ENCODE data around the gene RIC8B.
A peak's percentile ranks its signal among the peaks of the same experiment; 100 is the strongest.
"Not testable (repeated sequence)": the region's sequence is repeated elsewhere in the genome, so short reads cannot be mapped to it uniquely, and the experiment has no call there.

The RIC8B gene, protein sequence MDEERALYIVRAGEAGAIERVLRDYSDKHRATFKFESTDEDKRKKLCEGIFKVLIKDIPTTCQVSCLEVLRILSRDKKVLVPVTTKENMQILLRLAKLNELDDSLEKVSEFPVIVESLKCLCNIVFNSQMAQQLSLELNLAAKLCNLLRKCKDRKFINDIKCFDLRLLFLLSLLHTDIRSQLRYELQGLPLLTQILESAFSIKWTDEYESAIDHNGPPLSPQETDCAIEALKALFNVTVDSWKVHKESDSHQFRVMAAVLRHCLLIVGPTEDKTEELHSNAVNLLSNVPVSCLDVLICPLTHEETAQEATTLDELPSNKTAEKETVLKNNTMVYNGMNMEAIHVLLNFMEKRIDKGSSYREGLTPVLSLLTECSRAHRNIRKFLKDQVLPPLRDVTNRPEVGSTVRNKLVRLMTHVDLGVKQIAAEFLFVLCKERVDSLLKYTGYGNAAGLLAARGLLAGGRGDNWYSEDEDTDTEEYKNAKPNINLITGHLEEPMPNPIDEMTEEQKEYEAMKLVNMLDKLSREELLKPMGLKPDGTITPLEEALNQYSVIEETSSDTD

DNA sequence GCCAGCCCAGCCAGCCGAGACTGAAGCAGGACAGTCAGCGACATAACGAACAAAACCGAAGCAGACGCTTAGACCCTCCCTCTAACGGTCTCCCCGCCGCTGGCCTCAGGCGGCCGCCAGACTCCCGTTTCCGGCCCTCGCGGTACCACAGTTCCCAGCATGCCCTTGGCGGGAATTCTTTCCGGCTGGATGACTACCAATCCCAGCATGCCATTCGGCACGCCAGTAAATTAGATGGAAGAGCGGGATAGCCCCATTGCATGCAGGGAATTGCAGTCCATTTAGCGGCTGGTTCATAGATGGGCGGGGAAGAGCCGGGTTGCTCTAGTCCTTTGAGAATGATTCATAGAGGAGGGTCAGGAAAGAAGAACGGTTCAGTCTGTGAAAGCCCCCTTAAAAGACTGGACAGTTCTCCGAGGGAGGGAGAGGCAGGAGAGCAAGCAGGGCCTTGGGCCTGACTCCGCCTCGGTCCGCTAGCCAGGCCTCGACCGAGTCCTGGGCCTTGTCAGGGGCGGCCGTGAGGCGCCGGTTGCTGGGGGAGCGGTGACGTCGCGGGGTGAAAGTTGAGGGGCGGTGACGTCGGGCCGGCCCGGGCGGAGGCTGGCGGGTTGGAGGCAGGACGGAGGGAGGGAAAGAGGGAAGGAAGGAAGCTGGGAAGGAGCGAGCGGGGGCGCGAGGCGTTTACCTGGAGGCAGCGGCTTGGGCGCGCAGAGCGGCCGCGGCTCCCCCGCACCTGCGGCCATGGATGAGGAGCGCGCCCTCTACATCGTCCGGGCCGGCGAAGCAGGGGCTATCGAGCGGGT, at the start of gene RIC8B:
TSS of gene RIC8B (plus strand) at position 678 of the 803 bp plus-strand sequence. CDS start at position 742, 64 bp downstream.
- peak; percentile 96 for DNase-seq

DNA sequence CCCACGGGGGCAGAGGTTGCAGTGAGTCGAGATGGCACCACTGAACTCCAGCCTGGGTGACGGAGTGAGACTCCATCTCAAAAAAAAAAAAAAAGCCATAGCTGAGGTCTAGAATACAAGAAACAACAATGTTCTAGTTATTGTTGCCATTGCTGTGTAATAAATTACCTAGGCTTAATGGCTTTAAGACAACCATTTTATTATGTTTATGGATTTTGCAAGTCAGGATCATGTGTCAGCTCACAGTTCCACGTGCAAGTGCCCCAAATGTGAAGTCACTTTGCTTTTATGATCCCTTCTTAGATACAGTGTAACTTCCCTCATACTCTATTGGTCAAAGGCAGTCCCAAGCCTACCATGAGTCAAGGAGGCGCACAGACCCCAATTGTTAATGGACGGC, 49.5 kb upstream of the RIC8B start:
- no peak for DNase-seq

DNA sequence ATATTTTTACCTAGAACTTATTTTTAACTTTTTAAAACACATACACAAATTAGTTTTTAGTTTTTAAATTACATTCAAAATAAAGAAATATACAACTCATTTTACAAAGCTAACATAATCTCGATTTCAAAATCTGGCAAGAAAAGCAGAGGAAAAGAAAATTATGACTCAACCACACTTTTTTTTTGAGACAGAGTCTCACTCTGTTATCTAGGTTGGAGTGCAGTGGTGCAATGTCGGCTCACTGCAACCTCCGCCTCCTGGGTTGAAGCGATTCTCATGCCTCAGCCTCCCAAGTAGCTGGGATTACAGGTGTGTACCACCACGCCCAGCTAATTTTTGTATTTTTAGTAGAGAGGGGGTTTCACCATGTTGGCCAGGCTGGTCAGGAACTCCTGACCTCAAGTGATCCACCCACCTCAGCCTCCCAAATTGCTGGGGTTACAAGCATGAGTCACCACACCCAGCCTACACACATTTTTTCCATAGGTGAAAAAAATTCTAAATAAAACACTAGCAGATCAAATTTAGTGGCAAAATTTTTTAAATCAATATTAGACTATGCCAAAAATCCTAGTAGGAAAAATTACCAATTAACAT, 47.8 kb upstream of the RIC8B start:
- DNase-seq: not testable (repeated sequence)

DNA sequence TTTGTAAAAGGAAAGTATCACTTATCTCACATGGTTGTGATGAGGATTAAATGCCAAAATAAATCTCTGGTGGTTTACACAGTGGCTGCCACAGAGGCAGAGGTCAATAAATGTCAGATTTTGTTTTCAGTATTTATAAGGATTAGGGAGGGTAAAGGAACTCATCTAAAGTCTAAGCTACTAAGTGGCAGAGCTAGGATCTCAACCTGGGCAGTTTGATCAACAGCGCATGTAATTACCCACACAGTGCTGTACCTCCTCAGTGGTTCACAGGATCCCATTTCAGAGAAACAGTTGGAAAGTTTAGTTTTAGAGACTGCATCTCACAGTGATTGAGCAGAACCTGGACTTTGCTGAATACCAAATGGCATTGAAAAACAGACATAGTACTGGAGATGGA, 44.9 kb upstream of the RIC8B start:
- no peak for DNase-seq

DNA sequence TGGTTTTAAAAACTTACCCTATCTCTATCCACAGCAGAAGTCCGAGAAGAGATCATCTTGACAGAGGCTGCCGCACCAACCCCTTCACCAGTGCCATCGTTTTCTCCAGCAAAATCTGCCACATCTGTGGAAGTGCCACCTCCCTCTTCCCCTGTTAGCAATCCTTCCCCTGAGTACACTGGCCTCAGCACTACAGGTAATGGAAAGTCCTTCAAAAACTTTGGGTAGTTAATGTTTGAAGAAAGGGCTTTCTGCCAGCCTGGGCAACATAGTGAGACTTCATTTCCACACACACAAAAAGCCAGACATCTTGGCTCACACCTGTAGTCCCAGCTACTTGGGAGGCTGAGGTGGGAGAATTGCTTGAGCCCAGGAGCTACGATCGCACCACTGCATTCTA, 41.6 kb upstream of the RIC8B start:
- no peak for DNase-seq

DNA sequence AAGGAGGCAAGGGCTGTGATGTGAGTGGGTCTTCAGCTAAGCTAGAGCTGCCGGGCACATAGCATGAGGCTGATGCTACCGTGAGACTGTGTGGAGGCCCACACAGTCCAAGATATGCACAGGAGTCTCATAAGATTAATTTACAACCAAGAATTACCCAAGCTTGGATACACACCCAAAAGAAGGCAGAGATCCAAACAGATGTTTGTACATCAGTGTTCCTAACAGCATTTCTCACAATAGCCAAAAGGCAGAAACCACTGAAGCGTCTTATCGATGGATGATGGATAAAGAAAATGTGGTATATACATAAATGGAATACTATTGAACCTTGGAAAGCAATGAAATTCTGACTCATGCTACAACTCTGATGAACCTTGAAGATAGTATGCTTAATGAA, 40.8 kb upstream of the RIC8B start:
- DNase-seq: no peak

DNA sequence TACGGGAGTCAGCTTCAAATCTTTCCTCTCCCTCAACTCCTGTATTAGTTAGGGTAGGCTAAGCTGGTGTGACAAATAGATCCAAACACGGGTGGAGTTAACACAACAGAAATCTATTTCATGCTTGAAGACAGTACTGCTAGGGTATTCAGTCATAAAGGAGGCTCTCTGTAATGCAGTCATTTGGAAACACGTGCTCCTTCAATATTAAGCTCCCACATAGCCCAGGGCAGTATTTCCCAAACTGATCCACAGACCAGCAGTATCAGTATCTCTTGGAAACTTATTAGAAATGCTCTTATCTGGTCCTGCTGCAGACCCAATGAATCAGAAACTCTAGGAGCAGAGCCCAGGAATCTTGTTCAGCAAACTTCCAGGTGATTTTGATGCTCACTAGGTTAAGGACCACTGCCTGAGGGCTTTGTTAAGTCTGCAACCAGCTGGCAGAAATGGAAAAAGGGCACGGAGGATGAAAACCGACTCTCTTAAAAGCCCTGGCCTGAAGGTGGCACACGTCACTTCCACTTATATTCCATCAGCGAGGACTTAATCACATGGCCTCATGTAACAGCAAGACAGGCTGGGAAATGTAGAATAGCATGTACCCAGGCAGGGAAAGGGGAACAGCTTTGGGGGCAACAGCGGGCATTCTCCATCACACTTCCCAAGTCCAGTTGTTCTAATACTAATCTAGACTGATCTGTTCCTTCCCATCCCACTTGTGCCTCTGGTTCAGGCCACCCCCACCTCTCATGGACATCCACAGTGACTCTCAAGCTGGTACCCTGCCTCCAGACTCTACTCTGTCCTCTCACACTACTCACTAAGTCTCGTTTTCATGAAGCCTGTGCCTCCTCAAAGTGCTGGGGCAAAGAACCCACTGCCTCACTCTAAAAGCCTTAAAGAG, 38.2 kb upstream of the RIC8B start:
- peak; percentile 76 for DNase-seq

DNA sequence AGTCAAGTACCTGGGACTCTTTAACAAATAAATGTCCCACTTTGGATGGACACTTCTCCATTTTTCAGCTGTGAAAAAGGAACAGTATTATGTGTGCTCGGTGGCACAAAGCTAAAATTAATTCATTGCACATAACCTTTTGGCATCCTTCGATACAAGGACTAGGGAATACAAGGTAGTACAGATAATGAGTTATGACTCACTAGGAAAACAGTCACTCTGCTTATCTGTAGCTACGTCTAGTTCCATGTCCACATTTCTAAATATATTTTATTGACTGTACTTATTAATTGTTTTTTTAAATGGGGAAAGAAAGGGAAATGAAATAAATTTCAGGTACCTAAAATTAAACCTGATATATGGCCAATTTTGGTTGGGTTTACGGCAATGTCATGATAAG, 35.2 kb upstream of the RIC8B start:
- no peak for DNase-seq

DNA sequence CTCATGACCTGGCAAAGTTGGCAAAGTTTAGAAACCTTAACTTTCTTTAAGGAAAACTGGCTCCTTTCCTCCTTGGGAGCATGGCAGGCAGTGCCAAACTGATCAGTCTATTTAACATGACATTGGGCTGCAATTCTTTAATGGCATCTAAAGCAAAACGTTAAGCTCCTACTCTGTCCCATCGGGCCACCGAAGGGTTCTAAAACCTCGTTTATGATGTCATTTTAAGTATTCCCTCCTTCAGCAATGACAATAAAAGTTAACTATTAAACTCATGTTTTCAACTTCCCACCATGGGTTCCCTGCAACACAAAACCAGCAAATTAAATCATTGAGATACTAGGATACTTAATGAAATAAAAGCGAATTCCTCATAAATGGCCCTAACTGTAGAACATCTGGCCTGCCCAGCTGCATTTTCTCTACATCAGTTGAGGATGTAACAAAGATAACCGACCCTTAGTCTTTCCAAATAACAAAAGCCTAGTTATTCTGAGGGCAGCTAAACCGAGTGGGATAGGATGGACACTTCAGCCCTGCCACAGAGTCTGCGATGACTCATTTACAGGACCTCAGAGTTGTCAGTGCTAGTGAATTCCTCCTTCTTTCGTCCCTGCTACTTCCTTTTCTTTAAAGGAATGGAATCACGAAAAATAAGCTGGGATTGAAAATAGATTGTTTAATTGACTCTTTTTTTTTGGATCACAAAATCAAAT, 34.5 kb upstream of the RIC8B start:
- no peak for DNase-seq

DNA sequence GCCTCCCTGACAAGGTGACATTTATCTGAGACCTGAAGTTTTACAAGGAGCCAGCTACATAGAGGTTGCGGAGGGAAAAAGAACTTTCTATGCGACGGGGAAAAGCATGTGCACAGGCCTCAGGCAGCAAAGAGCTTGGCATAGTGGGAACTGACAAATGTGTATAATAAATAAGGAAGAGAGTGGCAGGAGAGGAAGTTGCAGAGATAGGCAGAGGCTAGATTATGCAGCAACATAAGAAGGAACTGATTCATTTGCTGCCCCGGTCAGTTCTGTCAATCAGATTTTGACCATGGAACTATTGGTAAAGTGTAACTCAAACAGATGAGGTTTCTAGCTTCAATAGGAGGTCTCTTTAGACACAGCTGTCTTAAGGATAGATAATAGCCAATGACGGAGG, 33.7 kb upstream of the RIC8B start:
- DNase-seq: no peak

DNA sequence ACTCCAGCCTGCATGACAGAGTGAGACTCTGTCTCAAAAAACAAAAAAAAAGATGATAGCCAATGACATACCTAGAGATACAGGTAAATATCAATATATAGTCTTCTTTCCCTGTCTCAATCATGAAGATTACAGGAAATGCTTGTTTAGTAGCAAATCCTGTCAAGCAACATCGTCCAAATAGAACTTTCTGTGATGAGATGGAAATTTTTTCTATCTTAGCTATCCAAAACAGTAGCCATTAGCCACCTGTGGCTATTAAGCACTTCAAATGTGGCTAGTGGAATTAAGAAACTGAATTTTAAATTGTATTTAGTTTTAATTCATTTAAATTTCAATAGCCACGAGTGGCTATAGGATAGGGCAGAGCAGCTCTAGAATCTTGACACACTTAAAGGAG, 33.2 kb upstream of the RIC8B start:
- no peak for DNase-seq

DNA sequence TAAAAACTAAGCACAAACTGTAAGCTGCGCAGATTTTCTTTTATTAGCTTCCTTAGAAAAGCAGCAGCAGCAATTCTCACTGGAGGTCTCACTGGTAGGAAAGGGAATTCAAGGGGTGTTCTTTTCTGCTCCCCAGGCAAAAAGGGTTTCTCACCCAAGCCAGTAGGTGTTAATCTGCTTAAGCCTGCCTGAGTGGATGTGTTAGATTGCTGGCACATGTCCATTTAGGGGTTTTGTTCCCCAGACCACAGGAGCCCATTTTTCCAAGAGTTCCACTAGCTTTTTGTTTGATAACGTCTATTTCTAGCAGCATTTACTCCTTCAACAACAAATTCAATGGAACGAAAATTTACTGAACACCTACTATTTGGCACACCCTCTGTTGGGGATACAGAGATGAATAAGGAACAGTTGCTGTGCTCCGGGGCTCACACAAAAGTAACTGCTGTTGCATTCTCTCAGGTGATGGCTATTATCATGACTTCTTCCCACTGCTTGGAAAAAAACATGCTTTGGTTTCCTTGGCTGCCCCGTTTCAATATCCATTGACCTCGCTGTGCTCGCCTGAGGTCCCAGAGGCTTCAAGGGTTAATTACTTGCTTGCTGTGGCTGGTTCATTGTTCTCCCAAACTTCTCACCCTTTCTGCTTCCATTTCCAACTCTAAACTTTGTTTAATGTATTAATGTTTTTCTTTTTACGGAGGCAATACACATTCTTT, 31.1 kb upstream of the RIC8B start:
- no peak for DNase-seq

DNA sequence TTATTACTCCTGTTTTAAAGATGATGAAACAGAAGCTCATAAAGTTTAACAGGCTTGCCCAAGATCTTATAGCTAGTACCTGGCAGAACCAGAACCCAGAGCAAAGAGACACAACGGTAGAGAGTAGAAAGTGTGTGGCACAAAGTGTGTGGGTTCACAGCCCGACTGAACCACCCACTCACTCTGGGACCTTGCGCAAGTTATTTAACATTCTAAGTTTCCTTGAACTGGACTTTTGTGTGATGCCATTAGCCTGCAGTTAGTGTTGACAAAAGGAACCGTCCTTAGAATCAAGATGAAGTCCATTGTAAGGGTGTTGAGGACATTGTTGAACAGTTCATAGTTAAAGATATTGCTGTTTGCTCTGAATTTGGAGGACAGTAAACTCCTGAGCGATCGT, 29.9 kb upstream of the RIC8B start:
- DNase-seq: no peak

DNA sequence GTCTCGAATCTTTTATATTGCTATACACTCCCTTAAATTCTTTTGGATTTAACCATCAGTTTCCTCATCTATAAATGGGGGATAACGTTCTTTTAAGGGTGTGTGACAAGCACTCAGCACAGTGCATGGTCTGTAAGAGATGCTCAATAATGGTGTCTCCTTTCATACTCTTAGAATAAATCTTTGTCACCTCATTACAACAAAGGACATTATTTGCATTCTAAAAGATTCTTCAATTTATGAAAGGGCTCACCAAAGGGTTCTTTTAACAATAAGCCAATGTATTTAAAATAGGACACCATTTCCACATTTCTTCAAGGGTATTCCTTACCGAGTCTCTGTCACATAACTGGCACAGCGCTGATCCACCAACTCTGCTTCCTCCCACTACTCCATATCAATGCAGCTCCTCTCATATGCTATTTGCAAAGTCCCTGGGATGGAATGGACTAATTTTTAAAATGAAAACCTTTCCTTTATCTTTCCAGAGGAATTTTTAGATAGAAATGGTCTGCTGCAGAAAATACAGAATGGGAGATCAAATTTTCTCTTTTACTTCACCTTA, 29.2 kb upstream of the RIC8B start:
- DNase-seq: no peak

DNA sequence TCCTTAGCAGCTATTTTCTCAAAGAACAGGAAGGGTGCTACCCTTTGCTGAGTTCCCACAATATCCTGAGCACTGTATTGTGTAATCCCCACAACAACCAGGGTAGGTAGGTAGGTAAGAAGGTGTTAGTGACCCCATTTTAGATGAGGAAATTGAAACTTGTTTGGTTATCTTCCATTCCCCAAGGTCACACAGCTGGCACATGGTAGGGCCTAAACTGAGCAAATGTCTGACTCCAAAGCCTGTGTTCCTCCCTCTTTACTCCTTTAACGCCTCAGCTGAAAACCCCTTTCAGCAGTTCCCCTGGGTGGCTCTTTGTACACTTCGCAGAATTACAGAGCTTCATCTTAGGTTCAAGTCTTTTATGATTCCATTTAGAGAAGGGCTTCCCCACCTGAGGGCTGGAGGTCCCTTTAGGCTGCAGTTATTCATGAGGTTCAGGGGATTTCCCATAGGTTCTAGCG, 26.5 kb upstream of the RIC8B start:
- DNase-seq: no peak

DNA sequence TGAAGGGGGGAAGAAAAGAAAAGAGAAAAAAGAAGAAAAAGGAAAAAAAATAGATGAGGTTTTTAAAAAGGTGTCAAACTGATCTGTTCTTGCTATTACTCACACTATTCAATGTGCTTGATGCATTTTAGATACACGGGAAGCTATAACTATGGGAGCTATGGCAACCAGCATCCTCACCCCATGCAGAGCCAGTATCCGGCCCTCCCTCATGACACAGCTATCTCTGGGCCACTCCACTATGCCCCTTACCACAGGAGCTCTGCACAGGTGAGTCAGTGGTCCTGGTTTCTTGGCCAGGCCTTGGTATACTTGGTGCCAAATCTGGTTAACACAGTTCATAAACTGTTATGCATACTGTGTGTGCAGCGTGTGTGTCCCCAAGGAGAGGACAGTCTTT, 24.0 kb upstream of the RIC8B start:
- DNase-seq: no peak

DNA sequence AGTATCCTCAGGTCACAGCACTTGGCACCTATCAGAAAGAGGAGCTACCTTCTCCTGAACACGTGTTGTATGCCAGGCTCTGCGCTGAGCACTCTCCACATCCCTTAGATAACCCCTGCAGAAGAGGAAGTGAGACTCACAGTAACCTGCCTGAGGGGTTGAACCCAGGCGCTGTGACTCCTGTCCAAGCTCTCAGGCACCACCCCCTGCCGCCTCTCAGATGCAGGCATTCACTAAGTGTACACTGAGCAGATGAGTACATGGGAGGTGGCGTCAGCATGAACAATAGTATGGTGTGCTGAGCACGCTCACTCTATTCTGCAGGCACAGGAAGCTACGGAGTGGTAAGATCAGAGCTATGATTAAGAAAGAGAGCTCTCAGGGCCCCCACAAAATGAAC, 21.0 kb upstream of the RIC8B start:
- DNase-seq: peak; percentile 97

DNA sequence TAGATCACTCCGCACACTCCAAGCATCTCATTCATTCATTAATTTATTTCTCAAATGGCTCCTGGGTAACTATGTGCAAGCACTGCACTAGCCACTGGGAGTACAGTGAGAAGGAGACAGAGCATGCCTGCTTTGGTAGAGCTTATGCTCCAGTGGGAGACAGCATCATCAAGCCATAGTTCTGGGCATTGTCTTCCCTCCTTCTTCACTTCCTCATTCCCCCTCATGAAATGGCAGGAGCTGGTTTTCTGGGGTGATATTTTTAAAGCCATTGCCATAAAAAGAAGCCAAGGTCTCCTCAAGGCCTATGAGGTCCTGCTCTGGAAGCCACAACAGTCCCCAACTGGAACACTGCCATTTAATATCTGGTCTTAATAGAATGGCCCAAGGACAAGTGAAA, 20.2 kb upstream of the RIC8B start:
- DNase-seq: no peak

DNA sequence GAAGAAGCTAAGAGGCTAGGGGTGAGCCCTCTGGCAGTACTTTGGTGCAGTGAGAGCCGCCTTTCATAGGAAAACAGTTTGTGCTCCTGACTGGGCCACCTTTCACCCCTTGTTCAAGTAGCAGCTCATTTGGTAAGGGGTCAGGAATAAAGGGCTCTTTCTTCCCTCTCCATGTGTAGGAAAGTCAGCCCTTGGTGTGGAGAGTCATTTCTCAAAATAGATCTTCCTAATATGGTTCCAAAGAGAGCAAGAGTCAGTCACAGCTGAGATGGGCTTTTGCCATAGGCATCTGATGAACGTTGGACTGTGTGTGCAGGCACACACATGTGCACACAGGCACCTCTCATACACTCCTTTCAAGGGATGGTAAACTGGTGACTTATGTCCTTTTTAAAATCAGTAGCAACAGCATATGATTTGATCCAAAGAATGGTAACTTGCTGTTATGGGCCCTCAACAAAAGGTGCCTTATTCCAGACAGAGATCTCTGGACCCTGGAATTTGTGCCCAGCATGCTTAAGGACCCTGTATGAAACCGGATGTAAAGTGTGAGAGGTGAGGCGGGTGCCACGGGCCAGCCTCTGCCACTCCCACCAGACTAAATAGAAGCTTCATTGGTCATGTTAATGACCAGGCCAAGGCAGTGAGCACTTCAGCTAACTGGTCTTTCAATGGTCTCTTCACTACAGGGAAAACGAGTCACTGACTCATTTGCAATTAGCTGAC, 16.7 kb upstream of the RIC8B start:
- DNase-seq: no peak

Data from RPMI8226 (cell line).